ENCODE measurements around the gene PACSIN1.
A peak's percentile ranks its signal among the peaks of the same experiment; 100 is the strongest.
"Not testable (repeated sequence)": the region's sequence is repeated elsewhere in the genome, so short reads cannot be mapped to it uniquely, and the experiment has no call there.

Gene PACSIN1

GRCh38 chr6:34459899-34460593 is 5.8 kb upstream of the PACSIN1 start:
- FAIRE-seq = peak; percentile 51

DNA sequence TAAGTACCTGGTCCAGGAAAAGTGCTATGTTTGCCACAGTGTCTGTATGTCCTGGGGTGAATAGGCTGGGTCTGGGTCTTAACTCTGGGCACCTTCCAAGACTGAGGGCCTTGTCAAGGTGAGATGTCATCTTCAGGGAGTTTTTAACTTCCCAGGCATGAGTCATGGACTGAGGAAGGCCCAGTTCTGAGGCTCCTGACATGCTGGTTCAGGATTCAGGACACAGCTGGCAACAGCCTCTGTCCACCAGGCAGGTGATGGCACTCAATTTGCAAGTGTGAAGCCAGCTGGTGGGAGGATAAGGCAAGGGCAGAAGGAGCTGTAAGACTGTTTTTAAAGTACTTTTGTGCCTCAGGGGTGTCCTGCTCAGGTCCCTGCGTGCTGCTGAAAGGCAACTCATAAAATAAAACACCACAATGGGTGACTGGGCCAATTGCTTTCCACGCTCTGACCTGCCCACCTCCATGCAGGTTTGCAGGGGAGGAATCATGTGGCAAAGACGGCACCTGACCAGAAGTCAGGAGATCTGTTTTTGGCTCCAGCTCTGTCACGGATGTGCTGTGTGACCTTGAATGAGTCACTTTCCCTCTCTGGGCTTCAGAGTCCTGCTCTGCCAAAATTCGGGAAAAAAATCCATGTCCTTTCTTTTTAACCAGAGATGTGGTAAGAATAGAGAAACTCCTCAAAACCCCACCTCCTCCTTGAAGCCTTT is 4.9 kb upstream of the PACSIN1 start:
- no peak for FAIRE-seq

DNA sequence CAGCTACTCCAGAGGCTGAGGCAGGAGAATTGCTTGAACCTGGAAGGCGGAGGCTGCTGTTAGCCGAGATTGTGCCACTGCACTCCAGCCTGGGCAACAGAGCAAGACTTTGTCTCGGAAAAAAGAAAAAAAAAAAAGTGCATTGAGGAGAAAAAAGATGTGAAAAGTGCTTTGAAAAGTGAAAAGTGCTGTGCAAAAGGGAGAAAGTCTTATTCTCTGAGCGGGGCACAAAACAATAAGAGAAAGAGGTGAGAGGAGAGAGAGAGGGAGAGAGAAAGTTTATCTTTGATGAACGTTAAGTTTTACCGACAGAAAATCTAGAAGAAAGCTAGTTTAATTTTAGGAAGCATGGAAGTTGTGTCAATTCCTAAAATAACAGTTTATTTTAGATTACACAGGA is 3.9 kb upstream of the PACSIN1 start:
- no peak for FAIRE-seq

DNA sequence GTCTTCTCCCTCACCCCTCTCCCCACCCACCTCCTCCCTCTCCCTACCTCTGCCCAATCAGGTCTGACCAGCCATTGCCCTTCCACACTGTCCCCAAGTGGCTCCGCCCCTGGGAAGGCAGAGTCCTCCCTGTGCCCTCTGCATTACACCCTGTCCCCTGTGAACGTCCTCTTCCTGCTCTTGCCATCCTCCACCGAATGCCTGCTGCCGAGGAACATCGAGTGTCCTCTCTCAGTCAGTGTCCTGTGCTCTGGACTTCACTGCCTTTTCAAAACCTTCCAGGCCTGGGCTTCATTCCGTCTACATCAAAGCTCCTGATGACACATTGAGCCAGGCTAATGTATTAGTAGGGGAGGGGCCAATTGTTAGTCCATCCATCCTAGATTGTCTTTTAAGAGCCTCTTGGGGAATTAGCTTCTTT is 3.3 kb upstream of the PACSIN1 start:
- no peak for FAIRE-seq

- no peak for FAIRE-seq
Measured at GRCh38 chr6:34463299-34463698, 2.6 kb upstream of the PACSIN1 start.

- no peak for FAIRE-seq
Measured at GRCh38 chr6:34463849-34464248, 2.0 kb upstream of the PACSIN1 start.

GRCh38 chr6:34466242-34467185 is 638 bp downstream of the PACSIN1 start:
- FAIRE-seq = no peak

GRCh38 chr6:34468378-34468892 is 2.6 kb downstream of the PACSIN1 start:
- no peak for FAIRE-seq

- no peak for FAIRE-seq
Measured at GRCh38 chr6:34469499-34469898, 3.6 kb downstream of the PACSIN1 start.

- no peak for FAIRE-seq
Measured at GRCh38 chr6:34472425-34472824, 6.5 kb downstream of the PACSIN1 start.

DNA sequence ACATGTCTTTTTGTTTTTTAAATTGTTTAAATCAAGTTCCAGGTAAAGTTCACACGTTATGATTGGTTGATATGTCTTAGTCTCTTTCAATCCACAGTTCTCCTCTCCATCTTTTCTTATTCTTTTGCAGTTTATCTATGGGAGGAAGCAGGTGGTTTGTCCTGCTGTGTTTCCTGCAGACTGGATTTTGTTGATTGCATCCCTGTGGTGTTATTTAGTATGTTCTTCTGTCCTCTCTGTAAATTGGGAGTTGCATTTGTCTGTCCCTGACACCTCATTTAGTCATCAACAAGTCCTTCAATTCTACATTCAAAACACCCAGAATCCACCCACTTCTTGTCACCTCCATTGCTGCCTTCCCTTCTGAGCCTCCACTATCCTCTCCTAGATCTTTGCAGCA is 8.1 kb downstream of the PACSIN1 start:
- FAIRE-seq = no peak

DNA sequence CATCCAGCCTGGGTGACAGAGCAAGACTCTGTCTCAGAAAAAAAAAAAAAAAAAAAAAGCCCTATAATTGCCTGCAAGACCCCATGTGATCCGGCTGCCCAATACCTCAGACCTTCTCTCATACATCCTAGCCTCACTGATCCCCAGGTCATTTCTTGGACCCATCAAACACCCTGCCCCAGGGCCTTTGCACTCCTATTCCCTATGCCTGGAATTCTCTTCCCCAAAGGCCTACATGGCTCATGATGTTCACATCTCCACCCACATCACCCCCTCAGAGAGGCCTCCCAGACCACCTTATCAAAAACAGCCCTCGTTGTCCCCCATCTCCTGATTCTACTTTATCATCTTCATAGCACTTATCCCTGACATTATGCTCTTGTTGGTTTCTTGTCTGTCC is 8.9 kb downstream of the PACSIN1 start:
- no peak for FAIRE-seq

DNA sequence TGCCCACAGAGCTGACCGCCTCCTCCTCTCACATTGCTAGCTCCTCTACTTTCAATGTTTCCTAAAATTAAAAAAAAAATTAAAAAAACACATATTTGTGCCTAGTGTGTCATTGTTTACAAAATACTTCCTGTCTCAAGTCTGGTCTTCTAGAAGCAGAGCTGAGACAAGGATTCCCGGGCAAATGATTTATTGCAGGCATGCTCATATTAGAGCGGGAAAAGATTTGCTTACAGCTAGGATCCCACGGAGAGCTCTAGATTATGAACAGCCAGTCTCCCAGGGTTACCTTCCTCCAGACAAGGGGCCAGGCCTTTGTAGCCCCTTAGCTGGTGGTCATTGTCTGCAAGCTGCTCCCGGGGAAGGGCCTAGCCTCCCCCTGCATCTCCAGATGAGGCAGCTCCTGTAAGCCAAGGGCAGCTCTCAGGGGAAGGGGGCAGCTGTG is 9.4 kb downstream of the PACSIN1 start:
- FAIRE-seq = no peak

DNA sequence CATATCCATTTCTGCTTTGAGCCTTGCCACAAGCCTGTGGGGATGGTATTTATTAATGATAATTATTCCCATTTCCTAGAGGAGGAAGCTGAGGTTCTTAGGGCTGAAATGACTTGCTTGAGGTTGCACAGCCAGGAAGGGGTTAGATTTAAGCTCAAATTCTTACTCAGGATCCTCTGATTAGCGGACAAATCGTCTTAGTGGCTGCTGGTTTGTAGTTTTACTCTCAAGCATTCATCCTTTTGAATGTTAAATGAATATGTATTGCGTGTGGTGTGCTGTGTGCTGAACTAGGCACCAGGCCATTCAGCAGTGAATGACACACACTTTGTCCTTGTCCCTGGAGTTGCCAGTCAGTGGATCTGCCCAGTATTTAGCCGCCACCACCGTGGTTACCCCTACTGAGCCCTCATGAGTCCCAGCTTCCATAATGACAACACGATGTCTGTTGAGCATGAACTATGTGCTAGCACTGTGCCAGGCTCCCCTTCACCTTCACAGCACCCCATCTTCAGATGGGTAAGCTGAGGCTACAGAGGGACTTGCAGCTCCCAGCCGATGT is 10.0 kb downstream of the PACSIN1 start:
- FAIRE-seq = no peak

DNA sequence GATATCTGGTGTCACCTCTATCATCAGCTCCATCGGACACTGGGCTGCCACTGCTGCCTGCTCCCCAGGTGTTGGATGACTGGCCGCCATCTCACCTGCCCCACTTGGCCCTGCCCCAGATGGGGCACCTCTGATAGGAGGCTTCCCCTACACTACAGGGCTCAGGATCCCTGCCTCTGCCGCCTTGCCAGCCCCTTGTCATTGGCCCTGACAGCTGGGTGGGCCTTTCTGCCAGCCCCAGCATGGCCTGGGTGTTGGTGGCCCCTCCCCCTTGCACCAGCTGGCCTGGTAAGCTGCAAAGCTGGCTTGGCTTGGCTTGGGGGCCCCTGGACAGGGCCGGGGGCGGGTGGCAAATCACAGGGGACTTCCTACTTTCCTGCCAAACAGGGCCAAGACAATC is 10.6 kb downstream of the PACSIN1 start:
- no peak for FAIRE-seq

GRCh38 chr6:34476921-34477320 is 11.0 kb downstream of the PACSIN1 start:
- FAIRE-seq = no peak

- no peak for FAIRE-seq
Measured at GRCh38 chr6:34478796-34479195, 12.9 kb downstream of the PACSIN1 start.

DNA sequence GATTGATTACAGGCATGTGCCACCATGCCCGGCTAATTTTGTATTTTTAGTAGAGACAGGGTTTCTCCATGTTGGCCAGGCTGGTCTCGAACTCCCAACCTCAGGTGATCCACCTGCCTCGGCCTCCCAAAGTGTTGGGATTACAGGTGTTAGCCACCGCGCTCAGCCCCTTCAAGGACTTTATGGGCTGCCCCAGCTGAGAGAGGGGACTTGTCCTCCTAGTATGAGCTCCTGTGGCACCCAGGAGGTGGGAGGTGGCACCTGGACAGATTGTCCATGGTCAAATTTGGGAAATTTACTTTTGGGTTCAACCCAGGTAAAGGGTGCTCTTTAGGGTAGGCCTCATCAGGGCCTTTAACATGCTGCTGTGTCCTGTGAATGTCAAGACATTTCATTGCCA is 17.9 kb downstream of the PACSIN1 start:
- not testable (repeated sequence) for FAIRE-seq

GRCh38 chr6:34484391-34484790 is 18.5 kb downstream of the PACSIN1 start:
- FAIRE-seq = no peak

DNA sequence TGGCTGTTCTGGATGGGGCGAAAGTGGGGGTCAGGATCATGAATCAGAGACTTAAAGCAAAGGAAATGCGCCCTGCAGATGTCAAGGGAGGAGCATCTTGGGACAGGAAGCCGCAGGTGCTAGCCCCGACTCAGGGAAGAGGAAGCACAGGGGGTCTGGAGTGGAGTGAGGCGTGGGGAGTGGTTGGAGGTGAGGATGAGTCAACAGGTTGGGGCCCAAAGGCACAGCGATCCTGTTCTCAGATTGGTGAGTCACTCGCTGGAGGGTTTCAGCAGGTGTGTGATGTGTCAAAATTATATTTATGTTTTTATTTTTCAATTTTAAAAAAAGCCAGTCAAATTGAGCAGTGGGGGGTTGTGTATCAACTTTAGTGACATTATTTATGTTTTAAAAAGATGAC is 19.0 kb downstream of the PACSIN1 start:
- no peak for FAIRE-seq

- no peak for FAIRE-seq
Measured at GRCh38 chr6:34485321-34486060, 19.6 kb downstream of the PACSIN1 start.

GRCh38 chr6:34486106-34486740 is 20.3 kb downstream of the PACSIN1 start:
- no peak for FAIRE-seq
